Activated T-cell treated with anti-CD3 and anti-CD28 coated beads, Interleukin-2, amount 50 U/mL, for 24 hours (primary cell): ENCODE measurements around the gene STK25.

Experiments used
- DNase-seq: peaks from one replicate; pipeline ENCODE4 v3.0.0-alpha.2; 2020
- H3K27ac Mint-ChIP-seq: 2 replicates; pipeline ENCODE4 v1.8.0; 2020; ENCODE audit warnings: mild to moderate bottlenecking, mixed read lengths
- H3K27me3 Mint-ChIP-seq: 2 replicates; pipeline ENCODE4 v1.8.0; 2020; ENCODE audit warnings: mixed read lengths
- H3K36me3 Mint-ChIP-seq: 2 replicates; pipeline ENCODE4 v1.8.0; 2020; ENCODE audit warnings: low read depth, mixed read lengths
- H3K4me1 Mint-ChIP-seq: 2 replicates; pipeline ENCODE4 v1.8.0; 2020; ENCODE audit warnings: low read depth, mixed read lengths
- H3K4me3 Mint-ChIP-seq: 2 replicates; pipeline ENCODE4 v1.8.0; 2020; ENCODE audit warnings: mild to moderate bottlenecking, moderate library complexity, mixed read lengths
- H3K9me3 Mint-ChIP-seq: 2 replicates; pipeline ENCODE4 v1.8.0; 2020; ENCODE audit warnings: mixed read lengths

Gene STK25

GRCh38 chr2:241496904-241497877, 11.2 kb downstream of the STK25 start:
- Mint-ChIP-seq H3K4me1 (no peaks in the 10 kb centered on the region), H3K4me3 (no peak overlapping the region), H3K27me3 (no peaks in the 10 kb centered on the region), H3K36me3 (peaks cover 79% of the 10 kb centered on the region), H3K9me3 (no peaks in the 10 kb centered on the region), H3K27ac (no peak overlapping the region)
- no peak for DNase-seq

- Mint-ChIP-seq H3K27me3 (no peaks in the 10 kb centered on the region), H3K27ac (no peak overlapping the region), H3K9me3 (no peaks in the 10 kb centered on the region), H3K36me3 (peaks cover 70% of the 10 kb centered on the region), H3K4me3 (no peak overlapping the region), H3K4me1 (no peaks in the 10 kb centered on the region)
- DNase-seq, result no peak
Observed at GRCh38 chr2:241496003-241496707, 12.2 kb downstream of the STK25 start.

GRCh38 chr2:241495172-241496002, 13.0 kb downstream of the STK25 start:
- Mint-ChIP-seq H3K36me3 (peaks cover 63% of the 10 kb centered on the region), H3K27ac (no peak overlapping the region), H3K9me3 (no peaks in the 10 kb centered on the region), H3K4me3 (no peak overlapping the region), H3K4me1 (no peaks in the 10 kb centered on the region), H3K27me3 (no peaks in the 10 kb centered on the region)
- DNase-seq, result no peak

DNA sequence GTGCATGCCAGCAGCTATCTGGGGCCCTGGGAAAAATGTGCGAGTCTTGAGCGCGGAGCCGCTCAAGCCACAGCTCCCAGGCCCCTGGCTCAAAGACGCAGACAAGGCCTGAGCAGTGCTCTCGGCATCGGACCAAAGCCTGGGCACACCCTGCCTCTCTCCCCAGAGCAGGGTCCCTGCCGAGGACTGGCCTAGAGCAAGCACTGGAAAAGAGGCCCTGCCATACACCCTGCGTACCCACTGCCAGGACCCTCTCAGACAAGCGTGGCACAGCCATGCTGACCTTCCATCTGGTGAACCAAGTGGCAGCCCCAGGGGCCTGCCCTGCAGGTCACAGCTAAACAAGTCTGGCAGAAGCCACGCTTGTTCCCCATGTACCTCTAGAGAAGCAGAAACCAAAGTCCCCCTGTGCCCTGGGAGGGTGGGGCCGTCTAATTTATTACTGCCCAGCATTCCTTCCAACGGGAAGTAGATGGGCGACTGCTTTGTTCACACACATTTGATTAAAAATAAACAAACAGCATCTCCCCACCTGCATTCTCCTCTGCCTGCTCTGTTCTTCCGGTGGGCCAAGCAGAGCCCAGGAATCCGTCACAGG, 14.0 kb downstream of the STK25 start:
- Mint-ChIP-seq H3K9me3 (no peaks in the 10 kb centered on the region), H3K4me3 (no peak overlapping the region), H3K27ac (no peak overlapping the region), H3K27me3 (no peaks in the 10 kb centered on the region), H3K4me1 (no peaks in the 10 kb centered on the region), H3K36me3 (peaks cover 53% of the 10 kb centered on the region)
- DNase-seq, result no peak

DNA sequence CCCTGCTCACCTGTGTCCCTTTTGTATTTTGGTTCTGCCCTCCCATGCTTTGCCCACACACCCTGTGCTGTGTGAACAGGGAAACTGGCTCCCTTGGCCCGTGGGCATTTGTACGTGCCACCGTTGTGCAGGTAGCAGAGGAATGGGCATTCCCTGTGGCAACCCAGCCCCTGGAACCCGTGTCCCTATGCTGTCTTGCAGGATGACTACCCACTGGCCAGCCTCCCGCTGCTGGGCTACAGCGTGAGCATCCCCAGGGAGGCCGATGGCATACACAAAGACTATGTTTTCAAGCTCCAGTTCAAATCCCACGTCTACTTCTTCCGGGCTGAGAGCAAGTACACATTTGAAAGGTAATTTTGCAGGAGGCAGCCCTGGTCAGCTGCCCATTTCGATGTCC, 15.3 kb downstream of the STK25 start:
- Mint-ChIP-seq H3K9me3 (no peaks in the 10 kb centered on the region), H3K4me1 (no peaks in the 10 kb centered on the region), H3K27ac (no peak overlapping the region), H3K36me3 (peaks cover 44% of the 10 kb centered on the region), H3K27me3 (no peaks in the 10 kb centered on the region), H3K4me3 (no peak overlapping the region)
- DNase-seq, result no peak

DNA sequence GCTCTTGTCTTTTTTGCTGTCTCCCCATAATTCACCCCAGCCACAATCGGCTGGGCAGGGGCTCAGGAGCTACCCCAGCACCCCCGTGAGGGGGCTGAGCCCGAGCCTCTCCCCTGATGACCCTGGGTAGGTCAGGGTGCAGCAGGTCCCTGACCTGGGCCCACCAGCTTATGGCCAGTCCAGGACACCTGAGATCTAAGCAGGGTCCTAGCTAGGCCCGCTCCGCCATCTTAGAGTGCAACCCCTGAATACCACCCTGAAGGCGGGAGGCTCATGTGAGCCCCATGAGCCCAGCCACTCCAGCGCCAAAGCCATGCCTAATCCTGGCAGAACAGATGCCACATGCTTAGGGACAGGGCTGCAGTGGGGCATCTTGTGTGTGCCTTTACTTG, 16.2 kb downstream of the STK25 start:
- no peak for DNase-seq
- H3K27ac Mint-ChIP-seq, result no peak overlapping the region
- H3K9me3 Mint-ChIP-seq, result no peaks in the 10 kb centered on the region
- H3K4me1 Mint-ChIP-seq, result no peaks in the 10 kb centered on the region
- H3K36me3 Mint-ChIP-seq, result peaks cover 38% of the 10 kb centered on the region
- H3K27me3 Mint-ChIP-seq, result no peaks in the 10 kb centered on the region
- no peak overlapping the region for H3K4me3 Mint-ChIP-seq

GRCh38 chr2:241491549-241492173, 16.7 kb downstream of the STK25 start:
- no peaks in the 10 kb centered on the region for H3K27me3 Mint-ChIP-seq
- H3K27ac Mint-ChIP-seq, result no peak overlapping the region
- no peaks in the 10 kb centered on the region for H3K4me1 Mint-ChIP-seq
- peaks cover 34% of the 10 kb centered on the region for H3K36me3 Mint-ChIP-seq
- no peak overlapping the region for H3K4me3 Mint-ChIP-seq
- DNase-seq, result no peak
- no peaks in the 10 kb centered on the region for H3K9me3 Mint-ChIP-seq

- H3K4me3 Mint-ChIP-seq, result no peak overlapping the region
- H3K9me3 Mint-ChIP-seq, result no peaks in the 10 kb centered on the region
- H3K27ac Mint-ChIP-seq, result no peak overlapping the region
- no peaks in the 10 kb centered on the region for H3K4me1 Mint-ChIP-seq
- H3K36me3 Mint-ChIP-seq, result peaks cover 27% of the 10 kb centered on the region
- no peaks in the 10 kb centered on the region for H3K27me3 Mint-ChIP-seq
- DNase-seq, result no peak
Observed at GRCh38 chr2:241490825-241491506, 17.4 kb downstream of the STK25 start.

- H3K4me1 Mint-ChIP-seq, result no peaks in the 10 kb centered on the region
- H3K27ac Mint-ChIP-seq, result no peak overlapping the region
- H3K36me3 Mint-ChIP-seq, result peaks cover 18% of the 10 kb centered on the region
- H3K9me3 Mint-ChIP-seq, result no peaks in the 10 kb centered on the region
- H3K27me3 Mint-ChIP-seq, result no peaks in the 10 kb centered on the region
- H3K4me3 Mint-ChIP-seq, result no peak overlapping the region
- DNase-seq, result no peak
Observed at GRCh38 chr2:241489733-241490680, 18.4 kb downstream of the STK25 start.

GRCh38 chr2:241489088-241489487, 19.3 kb downstream of the STK25 start:
- Mint-ChIP-seq H3K4me1 (no peaks in the 10 kb centered on the region), H3K9me3 (no peaks in the 10 kb centered on the region), H3K27me3 (no peaks in the 10 kb centered on the region), H3K4me3 (no peak overlapping the region), H3K27ac (no peak overlapping the region), H3K36me3 (peaks cover 9% of the 10 kb centered on the region)
- DNase-seq, result no peak

GRCh38 chr2:241485172-241485911, 23.0 kb downstream of the STK25 start:
- no peak for DNase-seq
- Mint-ChIP-seq H3K4me1 (no peaks in the 10 kb centered on the region), H3K9me3 (no peaks in the 10 kb centered on the region), H3K4me3 (no peak overlapping the region), H3K36me3 (no peaks in the 10 kb centered on the region), H3K27ac (peak overlapping the region; percentile 37), H3K27me3 (no peaks in the 10 kb centered on the region)

DNA sequence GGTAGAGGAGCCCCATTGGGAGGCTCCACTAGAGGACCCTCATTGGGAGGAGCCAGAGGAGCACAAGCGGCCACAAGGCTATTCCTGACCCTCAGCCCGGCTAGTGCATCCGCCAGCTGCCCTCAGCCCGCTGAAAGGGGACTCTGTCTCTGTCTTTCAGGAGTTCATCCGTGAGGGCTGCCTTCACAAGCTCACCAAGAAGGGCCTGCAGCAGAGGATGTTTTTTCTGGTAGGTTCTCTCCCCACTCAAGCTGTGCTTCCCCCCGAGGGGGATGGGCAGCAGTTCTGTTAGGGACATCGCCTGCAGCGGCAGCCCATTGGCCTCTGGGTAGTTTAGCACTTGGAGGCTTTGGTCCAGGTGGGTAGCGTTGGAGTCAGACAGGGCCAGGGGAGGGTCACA, 25.1 kb downstream of the STK25 start:
- Mint-ChIP-seq H3K9me3 (no peaks in the 10 kb centered on the region), H3K36me3 (no peaks in the 10 kb centered on the region), H3K4me3 (no peak overlapping the region), H3K27ac (no peak overlapping the region), H3K4me1 (no peaks in the 10 kb centered on the region), H3K27me3 (no peaks in the 10 kb centered on the region)
- DNase-seq, result no peak
